CD14-positive monocyte (primary cell): ENCODE data around the gene MYO18A. TPM values are rescaled to one million over a fixed set of nuclear protein-coding genes. Genes with fewer than 3 reads are reported as not detected.

Experiments
- DNase-seq, 3 donors: peaks; one replicate each; pipeline ENCODE4 v3.0.0-alpha.2; 2011 to 2022
- H2AFZ ChIP-seq: 2 replicates; pipeline ENCODE4 v1.6.0; 2012; ENCODE audit warnings: mild to moderate bottlenecking, low read depth, low read length, inconsistent platforms; ENCODE audit not compliant: insufficient read depth, poor library complexity, severe bottlenecking
- H3K27ac ChIP-seq, 2 donors: 1 replicate in 1 of 2; 2 replicates in 1 of 2; pipeline ENCODE4 v1.5.1; 2012 to 2013; ENCODE audit warnings: low read length in 2 of 2, control low read depth in 1 of 2, inconsistent platforms in 1 of 2, low read depth in 1 of 2, mild to moderate bottlenecking in 1 of 2
- H3K27me3 ChIP-seq, 2 donors: one replicate each; pipeline versions ENCODE4 v1.6.0 to v1.6.1; 2011 to 2013; ENCODE audit warnings: low read length in 2 of 2; ENCODE audit not compliant: control insufficient read depth in 2 of 2, insufficient read depth in 2 of 2
- H3K36me3 ChIP-seq, 2 donors: replicated peaks in 1 of 2; 1 replicate in 1 of 2; 2 replicates in 1 of 2; pipeline versions ENCODE4 v1.5.1 to v1.6.1; 2012 to 2013; ENCODE audit warnings: low read length in 2 of 2, control low read depth in 1 of 2, inconsistent platforms in 1 of 2, mild to moderate bottlenecking in 1 of 2; ENCODE audit not compliant: insufficient read depth in 2 of 2, control insufficient read depth in 1 of 2
- H3K4me1 ChIP-seq, 2 donors: 1 replicate in 1 of 2; 2 replicates in 1 of 2; pipeline versions ENCODE4 v1.5.1 to v1.6.1; 2012 to 2013; ENCODE audit warnings: low read length in 2 of 2, control low read depth in 1 of 2, inconsistent platforms in 1 of 2, mild to moderate bottlenecking in 1 of 2, moderate library complexity in 1 of 2; ENCODE audit not compliant: insufficient read depth in 2 of 2, control insufficient read depth in 1 of 2
- H3K4me2 ChIP-seq: replicated peaks from 2 replicates; pipeline ENCODE3; 2012; ENCODE audit warnings: low read length, moderate library complexity, mild to moderate bottlenecking; ENCODE audit not compliant: poor library complexity, severe bottlenecking; ENCODE audit errors: extremely low read depth
- H3K4me3 ChIP-seq, 3 experiments: fragments of 200-600 bp in 1 of 3; sonication (generic) in 1 of 3; replicated peaks in 1 of 3; 1 replicate in 2 of 3; 2 replicates in 1 of 3; pipeline ENCODE4 v1.5.1; 2011 to 2013; ENCODE audit warnings: low read length in 3 of 3, mild to moderate bottlenecking in 3 of 3, control low read depth in 2 of 3, low read depth in 2 of 3, inconsistent platforms in 1 of 3, moderate library complexity in 1 of 3
- H3K79me2 ChIP-seq: 2 replicates; pipeline ENCODE4 v1.6.0; 2012; ENCODE audit warnings: mild to moderate bottlenecking, control low read depth, inconsistent platforms, low read length, moderate library complexity; ENCODE audit not compliant: insufficient read depth
- H3K9ac ChIP-seq: 2 replicates; pipeline ENCODE4 v1.6.0; 2017; ENCODE audit warnings: low read length, mild to moderate bottlenecking; ENCODE audit not compliant: insufficient read depth, poor library complexity, severe bottlenecking
- H3K9me3 ChIP-seq, 2 donors: replicated peaks in 1 of 2; 1 replicate in 1 of 2; 2 replicates in 1 of 2; pipeline versions ENCODE4 v1.5.1 to v1.6.1; 2012 to 2013; ENCODE audit warnings: low read length in 2 of 2, control low read depth in 1 of 2; ENCODE audit not compliant: control insufficient read depth in 1 of 2, insufficient read depth in 1 of 2
- H4K20me1 ChIP-seq: 2 replicates; pipeline ENCODE4 v1.6.0; 2012; ENCODE audit warnings: mild to moderate bottlenecking, low read length, control low read depth, moderate library complexity; ENCODE audit not compliant: insufficient read depth
- H3K27ac Mint-ChIP-seq, 7 donors: one replicate each; pipeline ENCODE4 v1.8.0; 2020; ENCODE audit warnings: mild to moderate bottlenecking in 7 of 7, mixed read lengths in 7 of 7, moderate library complexity in 6 of 7, inconsistent platforms in 2 of 7
- H3K27me3 Mint-ChIP-seq, 3 donors: one replicate each; pipeline ENCODE4 v1.8.0; 2021 to 2022; ENCODE audit warnings: low read depth in 3 of 3, mild to moderate bottlenecking in 3 of 3, mixed read lengths in 3 of 3, moderate library complexity in 3 of 3, inconsistent platforms in 1 of 3
- H3K36me3 Mint-ChIP-seq, 2 donors: one replicate each; pipeline ENCODE4 v1.8.0; 2020; ENCODE audit warnings: mixed read lengths in 2 of 2, inconsistent platforms in 1 of 2, mild to moderate bottlenecking in 1 of 2
- H3K4me1 Mint-ChIP-seq: one replicate; pipeline ENCODE4 v1.8.0; 2020; ENCODE audit warnings: mild to moderate bottlenecking, mixed read lengths
- H3K4me3 Mint-ChIP-seq, 2 donors: one replicate each; pipeline ENCODE4 v1.8.0; 2020; ENCODE audit warnings: mild to moderate bottlenecking in 2 of 2, mixed read lengths in 2 of 2, moderate library complexity in 1 of 2
- H3K9me3 Mint-ChIP-seq, 7 donors: one replicate each; pipeline ENCODE4 v1.8.0; 2020 to 2022; ENCODE audit warnings: mixed read lengths in 7 of 7, mild to moderate bottlenecking in 6 of 7, moderate library complexity in 6 of 7, inconsistent platforms in 2 of 7
- CTCF ChIP-seq: fragments of 200-600 bp; IDR thresholded peaks from one replicate; pipeline ENCODE4 v1.8.0; 2022; ENCODE audit warnings: antibody characterized with exemption, mild to moderate bottlenecking
- WGBS: methylation state at CpG from one replicate; pipeline ENCODE4 v1.1.5; 2013; ENCODE audit warnings: missing lambda C conversion rate; ENCODE audit not compliant: insufficient coverage; 5-methylcytosine and 5-hydroxymethylcytosine counted together
- intact Hi-C, 2 donors: fragments of 100-400 bp; cut with micrococcal nuclease; formaldehyde crosslinking; loops; one replicate each; pipeline versions ENCODE4 v1.15.0 to v1.15.1; 2023
- polyA plus RNA-seq, 3 donors: library from polyadenylated mRNA; depleted of rRNA in 1 of 3; unstranded in 2 of 3; stranded (reverse) in 1 of 3; fragments of 300-500 nt in 2 of 3; fragments of >200 nt in 1 of 3; fragmentation: Illumina TruSeq in 2 of 3; gene quantifications; 1 replicate in 2 of 3; 2 replicates in 1 of 3; pipeline ENCODE4 v1.2.3, GENCODE V29; 2012 to 2021

The MYO18A gene
- polyA plus RNA-seq, 3 donors = 6.3 to 40.2 (median 11.0) TPM

- peaks cover 0 to 1% (median 0%) of the 10 kb centered on the region in 7 donors for H3K9me3 Mint-ChIP-seq
- H2AFZ ChIP-seq = no peak overlapping the region
- 99% methylated on average over 8 of the region's 10 CpGs for WGBS
- H3K4me1 ChIP-seq = no peaks in the 10 kb centered on the region
- no peak overlapping the region for H3K27ac Mint-ChIP-seq
- H3K4me3 Mint-ChIP-seq = no peak overlapping the region
- H3K27me3 Mint-ChIP-seq = peaks cover 3 to 9% (median 4%) of the 10 kb centered on the region in 3 donors
- H3K27me3 ChIP-seq = no peaks in the 10 kb centered on the region
- TF ChIP-seq CTCF = no peak
- no peak overlapping the region for H3K4me3 ChIP-seq
- H3K36me3 Mint-ChIP-seq = no peaks in the 10 kb centered on the region
- no peaks in the 10 kb centered on the region for H3K9me3 ChIP-seq
- H3K79me2 ChIP-seq = no peaks in the 10 kb centered on the region
- H3K4me2 ChIP-seq = no peak overlapping the region
- H3K9ac ChIP-seq = no peak overlapping the region
- intact Hi-C loops = no loop called here
- H3K27ac ChIP-seq = no peak overlapping the region
- no peaks in the 10 kb centered on the region for H3K36me3 ChIP-seq
- DNase-seq = no peak
- H4K20me1 ChIP-seq = no peaks in the 10 kb centered on the region
- H3K4me1 Mint-ChIP-seq = no peaks in the 10 kb centered on the region
Measured at GRCh38 chr17:29054835-29055234, 125.4 kb downstream of the MYO18A start.

GRCh38 chr17:29051731-29052130 is 128.5 kb downstream of the MYO18A start:
- H3K36me3 Mint-ChIP-seq = no peaks in the 10 kb centered on the region
- no peak overlapping the region for H3K4me3 ChIP-seq
- peaks cover 3 to 8% (median 4%) of the 10 kb centered on the region in 3 donors for H3K27me3 Mint-ChIP-seq
- peaks cover 1% of the 10 kb centered on the region for H3K4me1 Mint-ChIP-seq
- no peaks in the 10 kb centered on the region for H3K79me2 ChIP-seq
- intact Hi-C loops = no loop called here
- 100% methylated on average over 3 of the region's 6 CpGs for WGBS
- H2AFZ ChIP-seq = no peak overlapping the region
- H4K20me1 ChIP-seq = no peaks in the 10 kb centered on the region
- no peak overlapping the region for H3K9ac ChIP-seq
- no peak overlapping the region for H3K27ac Mint-ChIP-seq
- H3K27ac ChIP-seq = no peak overlapping the region
- no peaks in the 10 kb centered on the region for H3K9me3 ChIP-seq
- no peak overlapping the region for H3K4me3 Mint-ChIP-seq
- DNase-seq = no peak
- peaks cover 0 to 1% (median 0%) of the 10 kb centered on the region in 7 donors for H3K9me3 Mint-ChIP-seq
- no peaks in the 10 kb centered on the region for H3K36me3 ChIP-seq
- H3K27me3 ChIP-seq = no peaks in the 10 kb centered on the region
- no peak overlapping the region for H3K4me2 ChIP-seq
- H3K4me1 ChIP-seq = peaks cover under 1 to 3% of the 10 kb centered on the region in 2 donors
- TF ChIP-seq CTCF = no peak
